Esophagus muscularis mucosa (tissue), 4 donors: ENCODE measurements around the gene WDFY3. TPM values are rescaled to one million over a fixed set of nuclear protein-coding genes. Genes with fewer than 3 reads are reported as not detected.
"Not testable (repeated sequence)": the region's sequence is repeated elsewhere in the genome, so short reads cannot be mapped to it uniquely, and the experiment has no call there.

ENCODE experiments used
- DNase-seq: peaks from one replicate; pipeline ENCODE4 v3.0.0-alpha.2; 2017; ENCODE audit errors: extremely low spot score
- H3K27ac ChIP-seq, 4 donors: fragments of 200-600 bp; sonication (generic); replicated peaks in 1 of 4; 1 replicate in 3 of 4; 2 replicates in 1 of 4; pipeline ENCODE4 v1.5.1; 2016 to 2019; ENCODE audit warnings: mild to moderate bottlenecking in 1 of 4
- H3K27me3 ChIP-seq, 4 donors: fragments of 200-600 bp; sonication (generic); one replicate each; pipeline versions ENCODE4 v1.5.1 to v1.6.0; 2016 to 2019
- H3K36me3 ChIP-seq, 4 donors: fragments of 200-600 bp; sonication (generic); one replicate each; pipeline ENCODE4 v1.5.1; 2016 to 2019
- H3K4me1 ChIP-seq, 4 donors: fragments of 200-600 bp; sonication (generic); one replicate each; pipeline ENCODE4 v1.5.1; 2016 to 2019
- H3K4me3 ChIP-seq, 4 donors: fragments of 200-600 bp; sonication (generic); 1 replicate in 2 of 4; 2 replicates in 2 of 4; pipeline ENCODE4 v1.5.1; 2016 to 2019; ENCODE audit warnings: mild to moderate bottlenecking in 4 of 4, moderate library complexity in 1 of 4
- H3K9me3 ChIP-seq, 4 donors: fragments of 200-600 bp; sonication (generic); 1 replicate in 3 of 4; 2 replicates in 1 of 4; pipeline ENCODE4 v1.5.1; 2016 to 2019
- CTCF ChIP-seq, 3 experiments: fragments of 200-600 bp in 2 of 3; fragments of 450-650 bp in 1 of 3; sonication (generic) in 2 of 3; IDR thresholded peaks; one replicate each; pipeline ENCODE4 v1.5.1; 2017 to 2019; ENCODE audit warnings: antibody characterized with exemption in 3 of 3, mild to moderate bottlenecking in 2 of 3, moderate library complexity in 1 of 3
- EP300 ChIP-seq: sonication (generic); formaldehyde crosslinking; IDR thresholded peaks from one replicate; pipeline ENCODE4 v1.6.1; 2017; ENCODE audit warnings: antibody characterized with exemption
- POLR2A ChIP-seq: fragments of 450-650 bp; IDR thresholded peaks from one replicate; pipeline ENCODE4 v1.6.1; 2017; ENCODE audit warnings: antibody characterized with exemption, moderate library complexity, mild to moderate bottlenecking, low read depth
- POLR2AphosphoS5 ChIP-seq, 2 donors: sonication (generic); formaldehyde crosslinking; IDR thresholded peaks; one replicate each; pipeline ENCODE4 v1.6.1; 2017; ENCODE audit warnings: antibody characterized with exemption in 2 of 2
- WGBS: methylation state at CpG from one replicate; pipeline ENCODE4 v1.1.5; 2018; 5-methylcytosine and 5-hydroxymethylcytosine counted together
- intact Hi-C: fragments of 100-400 bp; cut with DNase I; formaldehyde crosslinking; loops from one replicate; pipeline ENCODE4 v1.15.1; 2023
- total RNA-seq, 4 donors: library from RNA; depleted of rRNA; stranded (reverse); fragments of >200 nt; gene quantifications; one replicate each; pipeline versions ENCODE4 v1.1.0 to v1.2.1, GENCODE V29; 2016

Gene WDFY3
- total RNA-seq, 4 donors from 2014 or later = 73.1 to 103 (median 100.0) TPM

- H3K4me1 ChIP-seq = no peaks in the 10 kb centered on the region
- TF ChIP-seq POLR2A (no peak), CTCF (IDR thresholded peaks at IDR 0.05) (no peak), EP300 (no peak), POLR2AphosphoS5 (IDR thresholded peaks at IDR 0.05) (no peak)
- H3K27ac ChIP-seq = no peak overlapping the region
- H3K9me3 ChIP-seq = no peaks in the 10 kb centered on the region
- H3K27me3 ChIP-seq = no peaks in the 10 kb centered on the region
- DNase-seq = no peak
- H3K4me3 ChIP-seq = no peak overlapping the region
- H3K36me3 ChIP-seq = peaks cover 13 to 52% (median 33%) of the 10 kb centered on the region in 4 donors
- intact Hi-C loops = no loop called here
- 80% methylated on average over 1 of the region's 1 CpG for WGBS
These were observed 300.1 kb downstream of the WDFY3 start for GRCh38 chr4:84666439-84666838.

- intact Hi-C loops, H3K27ac ChIP-seq, DNase-seq, H3K9me3 ChIP-seq, H3K4me1 ChIP-seq, H3K4me3 ChIP-seq, H3K27me3 ChIP-seq: not testable (repeated sequence)
- H3K36me3 ChIP-seq = peaks cover under 1 to 36% (median 25%) of the 10 kb centered on the region in 4 donors
- WGBS = 100% methylated on average over 1 of the region's 19 CpGs
These were observed 301.7 kb downstream of the WDFY3 start for GRCh38 chr4:84664767-84665166.

GRCh38 chr4:84661191-84661939 lies 305.1 kb downstream of the WDFY3 start:
- Histone ChIP-seq H3K4me1 (no peaks in the 10 kb centered on the region), H3K9me3 (no peaks in the 10 kb centered on the region), H3K27ac (no peak overlapping the region), H3K27me3 (no peaks in the 10 kb centered on the region), H3K4me3 (no peak overlapping the region), H3K36me3 (peaks cover 0 to 9% (median 6%) of the 10 kb centered on the region in 4 donors)
- no peak for TF ChIP-seq EP300
- TF ChIP-seq POLR2AphosphoS5 (IDR thresholded peaks at IDR 0.05) = no peak
- no peak for TF ChIP-seq CTCF (IDR thresholded peaks at IDR 0.05)
- TF ChIP-seq POLR2A = no peak
- intact Hi-C loops = no loop called here
- 73% methylated on average over 4 of the region's 4 CpGs for WGBS
- no peak for DNase-seq

- Histone ChIP-seq H3K36me3 (peaks cover 0 to 5% (median 2%) of the 10 kb centered on the region in 4 donors), H3K27ac (no peak overlapping the region), H3K4me3 (no peak overlapping the region), H3K27me3 (no peaks in the 10 kb centered on the region), H3K9me3 (no peaks in the 10 kb centered on the region), H3K4me1 (no peaks in the 10 kb centered on the region)
- no peak for TF ChIP-seq CTCF (IDR thresholded peaks at IDR 0.05)
- TF ChIP-seq POLR2AphosphoS5 (IDR thresholded peaks at IDR 0.05) = no peak
- no peak for DNase-seq
- intact Hi-C loops = no loop called here
- 88% methylated on average over 3 of the region's 3 CpGs for WGBS
These were observed 305.9 kb downstream of the WDFY3 start for GRCh38 chr4:84660606-84661005.

- no peak for DNase-seq
- intact Hi-C loops = no loop called here
These were observed 314.0 kb downstream of the WDFY3 start for GRCh38 chr4:84652478-84652877.

More at GRCh38 chr4:84652478-84652877, 314.0 kb downstream of the WDFY3 start:
- H3K27ac ChIP-seq = no peak overlapping the region
- H3K36me3 ChIP-seq = no peaks in the 10 kb centered on the region
- TF ChIP-seq POLR2AphosphoS5 (IDR thresholded peaks at IDR 0.05) (no peak), CTCF (IDR thresholded peaks at IDR 0.05) (no peak), EP300 (no peak), POLR2A (no peak)
- H3K27me3 ChIP-seq = no peaks in the 10 kb centered on the region
- whole genome bisulfite sequencing = 88% methylated on average over 4 of the region's 4 CpGs
- peaks cover 0 to 16% (median 13%) of the 10 kb centered on the region in 4 donors for H3K4me1 ChIP-seq
- H3K4me3 ChIP-seq = no peak overlapping the region
- no peaks in the 10 kb centered on the region for H3K9me3 ChIP-seq
